ENCODE results near the gene CARD18.
"Not testable (repeated sequence)": the region's sequence is repeated elsewhere in the genome, so short reads cannot be mapped to it uniquely, and the experiment has no call there.

CARD18 gene

DNA sequence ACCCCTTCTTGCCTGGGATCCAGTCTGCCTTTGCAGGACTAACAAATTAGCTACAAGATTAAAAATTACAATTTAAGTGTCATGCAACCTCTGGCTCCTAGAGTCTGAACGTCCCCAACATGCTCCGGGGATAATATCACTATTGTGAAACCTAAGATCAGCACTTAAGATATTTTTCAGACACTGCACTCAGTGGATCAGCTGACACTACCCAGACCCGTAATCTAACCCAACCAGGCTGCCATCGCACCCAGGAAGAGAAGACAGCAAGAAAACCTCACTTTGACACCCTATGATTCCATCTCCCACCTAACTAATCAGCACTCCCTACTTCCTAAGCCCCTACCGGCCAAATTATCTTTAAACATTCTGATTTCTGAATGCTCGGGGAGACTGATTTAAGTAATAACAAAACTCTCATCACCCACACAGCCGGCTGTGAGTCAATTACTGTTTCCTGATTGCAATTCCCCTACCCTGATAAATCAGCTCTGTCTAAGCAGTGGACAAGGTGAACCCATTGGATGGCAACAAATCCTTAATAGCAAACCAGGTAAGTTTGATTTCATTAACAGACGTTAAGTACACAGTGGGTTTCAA is 32.2 kb downstream of the CARD18 start:
- not testable (repeated sequence) for DNase-seq (ENCODE audit: low read depth, low spot score); H3K27me3 ChIP-seq (ENCODE audit: control insufficient read depth, insufficient read depth, low read length); H3K9me3 ChIP-seq (ENCODE audit: control insufficient read depth, insufficient read depth, low read length); H3K4me1 ChIP-seq (ENCODE audit: control insufficient read depth, insufficient read depth, low read length); H3K4me3 ChIP-seq (ENCODE audit: low read length); H3K36me3 ChIP-seq (ENCODE audit: control insufficient read depth, insufficient read depth, low read length); H3K27ac ChIP-seq (ENCODE audit: low read length)
- no CpG with 5 or more reads among the region's 8 CpGs for WGBS (ENCODE audit: insufficient coverage, insufficient read length)

DNA sequence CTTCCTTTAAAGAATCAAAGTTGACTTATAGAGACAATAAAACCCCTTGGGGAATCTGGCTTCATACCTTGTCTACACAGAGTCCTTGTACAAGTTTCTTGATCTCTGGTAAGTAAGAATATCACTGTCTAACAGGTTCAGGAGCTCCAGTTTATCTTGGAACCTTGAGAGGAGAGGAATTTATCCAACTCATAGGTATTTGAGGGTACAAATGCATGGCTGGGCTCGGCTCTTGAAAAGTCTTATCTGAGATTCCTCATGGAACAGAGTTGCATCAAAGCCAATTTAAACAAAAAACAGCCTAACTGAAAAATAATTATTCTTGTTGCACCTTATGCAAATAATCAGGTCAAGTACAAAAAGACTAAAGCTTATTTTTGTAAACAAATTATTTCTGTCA is 33.4 kb downstream of the CARD18 start:
- no CpG with 5 or more reads among the region's 1 CpG for WGBS (ENCODE audit: insufficient coverage, insufficient read length)
- no peak for DNase-seq (ENCODE audit: low read depth, low spot score)
- Histone ChIP-seq H3K4me1 (ENCODE audit: control insufficient read depth, insufficient read depth, low read length) (no peaks in the 10 kb centered on the region), H3K27ac (ENCODE audit: low read length) (no peak overlapping the region), H3K9me3 (ENCODE audit: control insufficient read depth, insufficient read depth, low read length) (no peaks in the 10 kb centered on the region), H3K27me3 (ENCODE audit: control insufficient read depth, insufficient read depth, low read length) (no peaks in the 10 kb centered on the region), H3K4me3 (ENCODE audit: low read length) (no peak overlapping the region), H3K36me3 (ENCODE audit: control insufficient read depth, insufficient read depth, low read length) (no peaks in the 10 kb centered on the region)

DNA sequence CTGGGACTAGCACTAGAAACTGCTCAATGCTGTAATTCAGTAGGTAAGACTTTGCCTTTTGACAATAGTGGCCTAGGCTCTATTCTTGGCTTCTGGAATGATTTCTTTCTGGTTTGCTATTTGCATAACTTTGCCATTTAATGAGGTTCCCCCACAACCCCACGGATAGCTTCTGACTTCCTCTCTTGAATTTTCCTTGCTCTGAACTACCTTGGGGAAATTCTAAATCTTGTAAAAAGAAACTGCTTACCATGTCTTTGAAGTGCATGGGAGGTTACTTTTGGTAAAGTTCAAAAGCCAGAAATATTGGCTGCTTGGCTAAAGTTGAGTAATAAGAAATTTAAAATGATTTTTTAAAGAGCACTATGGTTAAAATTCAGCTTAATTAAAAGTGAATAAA is 35.3 kb downstream of the CARD18 start:
- no peak for DNase-seq (ENCODE audit: low read depth, low spot score)
- Histone ChIP-seq H3K27ac (ENCODE audit: low read length) (no peak overlapping the region), H3K27me3 (ENCODE audit: control insufficient read depth, insufficient read depth, low read length) (no peaks in the 10 kb centered on the region), H3K9me3 (ENCODE audit: control insufficient read depth, insufficient read depth, low read length) (no peaks in the 10 kb centered on the region), H3K4me3 (ENCODE audit: low read length) (no peak overlapping the region), H3K4me1 (ENCODE audit: control insufficient read depth, insufficient read depth, low read length) (no peaks in the 10 kb centered on the region), H3K36me3 (ENCODE audit: control insufficient read depth, insufficient read depth, low read length) (no peaks in the 10 kb centered on the region)
- WGBS (ENCODE audit: insufficient coverage, insufficient read length): no CpG with 5 or more reads among the region's 1 CpG

DNA sequence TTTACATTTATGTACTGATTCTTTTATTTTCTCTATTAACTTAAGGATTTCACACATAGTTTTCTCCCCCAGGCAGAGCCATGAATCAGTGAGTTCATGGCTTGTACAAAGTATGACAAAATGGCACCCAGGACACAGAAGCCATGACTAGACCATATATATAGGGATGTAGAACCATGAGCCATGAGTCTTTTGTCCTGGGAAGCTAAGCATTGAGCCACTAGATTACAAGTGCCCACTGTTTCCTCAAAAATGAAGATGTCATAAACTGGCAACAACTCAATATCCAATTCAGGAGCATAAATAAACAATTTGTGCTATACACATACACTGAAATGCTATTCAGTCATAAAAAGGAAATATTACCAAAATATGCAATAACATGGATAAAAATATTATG is 36.2 kb downstream of the CARD18 start:
- Histone ChIP-seq H3K9me3 (ENCODE audit: control insufficient read depth, insufficient read depth, low read length) (no peaks in the 10 kb centered on the region), H3K36me3 (ENCODE audit: control insufficient read depth, insufficient read depth, low read length) (no peaks in the 10 kb centered on the region), H3K4me3 (ENCODE audit: low read length) (no peak overlapping the region), H3K4me1 (ENCODE audit: control insufficient read depth, insufficient read depth, low read length) (no peaks in the 10 kb centered on the region), H3K27me3 (ENCODE audit: control insufficient read depth, insufficient read depth, low read length) (no peaks in the 10 kb centered on the region), H3K27ac (ENCODE audit: low read length) (no peak overlapping the region)
- no peak for DNase-seq (ENCODE audit: low read depth, low spot score)

DNA sequence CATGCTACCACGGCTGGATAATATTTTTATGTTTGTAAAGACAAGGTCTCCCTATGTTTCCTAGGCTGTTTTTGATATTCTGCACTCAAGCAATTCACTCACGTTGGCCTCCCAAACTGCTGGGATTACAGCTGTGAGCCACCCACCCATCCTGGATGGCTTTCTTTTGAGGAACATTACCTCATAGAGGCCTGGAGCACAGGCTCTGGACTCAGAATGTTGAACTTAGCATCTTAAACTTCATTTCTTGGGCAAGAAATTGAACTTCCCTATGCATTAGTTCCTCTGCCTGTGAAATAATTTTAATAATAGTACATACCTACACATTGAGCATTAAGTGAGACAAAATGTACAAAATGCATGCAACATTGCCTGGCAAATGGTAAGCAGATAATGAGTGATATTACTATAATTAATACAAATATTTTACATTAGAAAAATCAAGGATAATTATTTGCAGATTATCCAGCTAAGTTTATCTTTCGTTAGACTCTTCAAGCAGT is 37.4 kb downstream of the CARD18 start:
- not testable (repeated sequence) for H3K9me3 ChIP-seq (ENCODE audit: control insufficient read depth, insufficient read depth, low read length); H3K4me3 ChIP-seq (ENCODE audit: low read length); DNase-seq (ENCODE audit: low read depth, low spot score); H3K27me3 ChIP-seq (ENCODE audit: control insufficient read depth, insufficient read depth, low read length); H3K27ac ChIP-seq (ENCODE audit: low read length); H3K4me1 ChIP-seq (ENCODE audit: control insufficient read depth, insufficient read depth, low read length); H3K36me3 ChIP-seq (ENCODE audit: control insufficient read depth, insufficient read depth, low read length)
- no CpG with 5 or more reads among the region's 3 CpGs for WGBS (ENCODE audit: insufficient coverage, insufficient read length)

DNA sequence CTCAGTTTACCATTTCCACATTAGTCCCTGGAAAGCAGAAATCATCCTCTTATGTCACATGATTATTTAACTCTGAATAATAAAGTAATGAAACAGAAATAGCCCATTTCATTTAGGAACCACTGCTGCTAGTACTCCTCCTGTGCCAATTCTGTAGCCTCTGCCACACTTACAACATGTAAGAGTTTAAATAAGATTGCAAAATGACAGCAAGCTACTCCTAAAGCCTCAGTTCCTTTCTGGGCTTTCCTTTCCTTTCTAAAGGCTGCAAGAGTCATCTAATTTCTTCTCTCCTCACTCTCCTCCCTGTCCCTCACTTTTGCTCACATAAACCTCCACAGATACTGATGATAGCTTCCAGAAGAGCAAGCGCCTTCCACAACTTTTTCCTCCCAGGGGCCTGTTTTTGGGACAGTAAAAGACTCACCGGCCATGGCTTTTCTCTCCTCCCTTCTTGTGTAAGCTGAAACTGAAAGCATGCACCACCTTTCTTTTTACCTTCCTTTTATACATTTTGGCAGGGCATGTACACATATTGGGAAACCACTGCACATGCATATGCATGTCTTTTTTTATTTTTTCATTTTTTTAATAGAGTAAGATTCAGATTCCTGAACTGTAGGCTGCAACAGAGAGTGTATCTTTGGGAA is 38.5 kb downstream of the CARD18 start:
- no peaks in the 10 kb centered on the region for H3K36me3 ChIP-seq (ENCODE audit: control insufficient read depth, insufficient read depth, low read length)
- no peak overlapping the region for H3K27ac ChIP-seq (ENCODE audit: low read length)
- H3K4me3 ChIP-seq (ENCODE audit: low read length): no peak overlapping the region
- H3K4me1 ChIP-seq (ENCODE audit: control insufficient read depth, insufficient read depth, low read length): no peaks in the 10 kb centered on the region
- no peak for DNase-seq (ENCODE audit: low read depth, low spot score)
- no CpG with 5 or more reads among the region's 2 CpGs for WGBS (ENCODE audit: insufficient coverage, insufficient read length)
- no peaks in the 10 kb centered on the region for H3K9me3 ChIP-seq (ENCODE audit: control insufficient read depth, insufficient read depth, low read length)
- no peaks in the 10 kb centered on the region for H3K27me3 ChIP-seq (ENCODE audit: control insufficient read depth, insufficient read depth, low read length)

DNA sequence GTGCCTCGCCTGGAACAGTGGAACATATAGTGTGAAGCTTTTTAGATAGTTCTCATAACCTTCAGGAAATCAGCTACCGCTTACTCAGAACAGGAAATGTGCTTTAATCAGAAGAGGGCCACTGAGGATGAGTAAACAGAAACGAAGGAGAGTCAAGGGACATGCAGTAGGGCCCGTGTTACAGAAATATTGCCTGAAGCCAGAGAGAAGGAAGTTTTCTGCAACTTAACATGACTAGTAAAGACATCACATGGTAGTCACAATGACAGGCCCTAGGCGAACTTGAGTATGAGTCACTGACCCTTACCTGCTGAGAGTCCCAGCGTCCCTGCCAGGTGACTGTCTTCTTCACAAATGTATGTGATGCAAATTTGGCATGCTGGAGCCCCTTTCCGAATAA is 39.4 kb downstream of the CARD18 start:
- no peaks in the 10 kb centered on the region for H3K4me1 ChIP-seq (ENCODE audit: control insufficient read depth, insufficient read depth, low read length)
- no peak overlapping the region for H3K27ac ChIP-seq (ENCODE audit: low read length)
- H3K4me3 ChIP-seq (ENCODE audit: low read length): no peak overlapping the region
- no peaks in the 10 kb centered on the region for H3K36me3 ChIP-seq (ENCODE audit: control insufficient read depth, insufficient read depth, low read length)
- H3K9me3 ChIP-seq (ENCODE audit: control insufficient read depth, insufficient read depth, low read length): no peaks in the 10 kb centered on the region
- no CpG with 5 or more reads among the region's 7 CpGs for WGBS (ENCODE audit: insufficient coverage, insufficient read length)
- no peaks in the 10 kb centered on the region for H3K27me3 ChIP-seq (ENCODE audit: control insufficient read depth, insufficient read depth, low read length)
- DNase-seq (ENCODE audit: low read depth, low spot score): no peak

DNA sequence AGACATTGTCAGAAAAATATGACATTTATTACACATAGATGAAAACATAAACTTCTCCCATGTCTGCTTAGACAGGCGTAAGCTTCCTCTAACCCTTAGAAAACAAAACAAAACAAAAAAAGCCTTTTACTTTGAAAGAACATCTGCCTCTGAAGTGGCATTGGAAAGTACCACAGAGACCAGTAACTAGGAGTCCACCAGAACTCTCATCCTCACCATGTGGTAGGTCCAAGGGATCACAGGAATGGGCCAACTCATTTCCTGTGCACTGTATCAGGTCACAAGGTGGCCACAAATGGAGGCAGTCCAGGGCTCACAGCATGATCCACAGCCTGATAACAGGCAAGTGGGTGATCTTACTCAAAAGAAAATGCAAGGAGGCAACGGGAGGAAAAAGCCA is 40.0 kb downstream of the CARD18 start:
- DNase-seq (ENCODE audit: low read depth, low spot score); H3K36me3 ChIP-seq (ENCODE audit: control insufficient read depth, insufficient read depth, low read length): not testable (repeated sequence)
- WGBS (ENCODE audit: insufficient coverage, insufficient read length): no CpG with 5 or more reads among the region's 2 CpGs

DNA sequence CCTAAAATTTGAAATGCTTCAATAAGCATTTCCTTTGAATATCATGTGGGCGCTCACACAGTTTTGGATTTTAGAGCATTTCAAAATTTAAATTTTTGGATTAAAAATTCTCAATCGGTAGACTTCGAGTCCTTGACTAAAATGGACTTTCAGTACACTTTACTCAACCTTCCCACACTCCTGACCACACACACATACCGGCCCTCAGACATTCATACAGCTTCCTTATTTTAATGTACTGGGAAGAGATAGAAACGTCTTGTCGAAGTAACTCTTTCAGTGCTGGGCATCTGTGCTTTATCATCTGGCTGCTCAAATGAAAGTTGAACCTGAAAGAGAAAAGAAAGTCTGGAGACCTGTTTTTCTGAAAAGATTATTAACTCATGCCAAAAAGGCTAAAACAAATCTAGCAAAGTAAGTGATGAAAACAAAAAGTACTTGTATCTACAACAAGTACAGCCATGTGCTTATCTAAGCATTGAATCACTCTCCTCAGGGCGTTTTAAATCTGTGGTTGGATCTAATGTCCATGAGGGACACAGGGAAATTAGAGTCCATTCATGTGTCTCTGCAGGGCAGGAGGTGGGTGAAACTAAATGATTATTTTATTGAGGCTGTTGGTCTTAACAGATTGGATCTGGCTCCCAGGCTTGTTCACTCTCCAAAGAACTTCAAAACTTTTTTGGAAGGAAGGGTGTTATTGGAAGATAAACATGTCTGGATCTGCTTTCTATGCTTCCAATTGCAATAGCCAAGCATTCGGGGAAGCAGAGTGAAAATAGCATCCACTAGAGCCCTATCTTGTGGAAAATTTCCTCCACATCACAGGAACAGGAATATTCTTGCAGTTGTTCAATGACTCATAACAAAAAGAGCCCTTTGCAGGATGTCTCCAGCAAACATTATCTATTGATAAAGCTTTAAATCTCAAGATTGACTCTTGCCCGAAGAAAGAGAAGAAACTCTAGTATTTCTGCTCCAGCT is 47.0 kb downstream of the CARD18 start:
- Histone ChIP-seq H3K9me3 (ENCODE audit: control insufficient read depth, insufficient read depth, low read length) (no peaks in the 10 kb centered on the region), H3K27ac (ENCODE audit: low read length) (no peak overlapping the region), H3K36me3 (ENCODE audit: control insufficient read depth, insufficient read depth, low read length) (no peaks in the 10 kb centered on the region), H3K4me3 (ENCODE audit: low read length) (no peak overlapping the region), H3K27me3 (ENCODE audit: control insufficient read depth, insufficient read depth, low read length) (no peaks in the 10 kb centered on the region), H3K4me1 (ENCODE audit: control insufficient read depth, insufficient read depth, low read length) (no peaks in the 10 kb centered on the region)
- WGBS (ENCODE audit: insufficient coverage, insufficient read length): no CpG with 5 or more reads among the region's 9 CpGs
- no peak for DNase-seq (ENCODE audit: low read depth, low spot score)

More for the DNA sequence above, 40.0 kb downstream of the CARD18 start:
- not testable (repeated sequence) for H3K27me3 ChIP-seq (ENCODE audit: control insufficient read depth, insufficient read depth, low read length); H3K9me3 ChIP-seq (ENCODE audit: control insufficient read depth, insufficient read depth, low read length); H3K4me1 ChIP-seq (ENCODE audit: control insufficient read depth, insufficient read depth, low read length); H3K4me3 ChIP-seq (ENCODE audit: low read length); H3K27ac ChIP-seq (ENCODE audit: low read length)
